HepG2 (cell line): ENCODE results near the gene SLC22A13. TPM values are rescaled to one million over a fixed set of nuclear protein-coding genes. Genes with fewer than 3 reads are reported as not detected.

ENCODE experiments used
- ATAC-seq: fragments of 200-7000 bp; cut with Tn5 transposase; 3 replicates; pipeline ENCODE4 v1.9.1; 2020; ENCODE audit warnings: mild to moderate bottlenecking, moderate library complexity
- BruUV-seq: library from RNA; stranded (reverse); fragments of 400-500 nt; replicated peaks from 2 replicates; lab custom pipeline; 2021; lab: Mats Ljungman, UMichigan
- CTCF ChIA-PET: fragments of 300-600 bp; formaldehyde crosslinking; extraction: SDS; loops from one replicate; lab custom pipeline; 2021; ENCODE audit warnings: low total read pairs, inconsistent platforms, low intra/inter-chr PET ratio; lab: Yijun Ruan, JAX
- POLR2A ChIA-PET: fragments of 350-600 bp; sonication (Branson Sonifier 250); formaldehyde crosslinking; loops from one replicate; lab custom pipeline; 2020; ENCODE audit warnings: antibody characterized with exemption, inconsistent platforms; lab: Yijun Ruan, JAX
- DNase-seq: peaks from one replicate; pipeline ENCODE4 v3.0.0-alpha.2; 2015; ENCODE audit warnings: low spot score
- FAIRE-seq: peaks from 3 replicates; lab custom pipeline; 2011; peaks lifted over from hg19 to GRCh38; lab: Jason Lieb, UNC
- H2AFZ ChIP-seq: one replicate; pipeline ENCODE4 v1.6.1; 2011; ENCODE audit warnings: low read length, inconsistent platforms
- H3K27ac ChIP-seq: fragments of 300-600 bp; 3 replicates; pipeline ENCODE4 v1.8.0; 2011; ENCODE audit warnings: mixed run types, mild to moderate bottlenecking, mixed read lengths, low read length, inconsistent platforms; ENCODE audit not compliant: insufficient read depth; ENCODE audit errors: extremely low read length
- H3K27me3 ChIP-seq, 2 experiments: fragments of 200-600 bp in 1 of 2; 2 replicates in 1 of 2; 3 replicates in 1 of 2; pipeline versions ENCODE4 v1.6.0 to v1.8.0; 2011; ENCODE audit warnings: low read length in 2 of 2, mild to moderate bottlenecking in 2 of 2, moderate library complexity in 2 of 2, inconsistent platforms in 1 of 2; ENCODE audit not compliant: insufficient read depth in 2 of 2, control insufficient read depth in 1 of 2
- H3K36me3 ChIP-seq, 2 experiments: fragments of 200-600 bp in 1 of 2; replicated peaks in 1 of 2; 2 replicates in 1 of 2; 3 replicates in 1 of 2; pipeline versions ENCODE4 v1.5.1 to v1.8.0; 2011; ENCODE audit warnings: low read length in 2 of 2, inconsistent platforms in 1 of 2; ENCODE audit not compliant: insufficient read depth in 2 of 2, control insufficient read depth in 1 of 2
- H3K4me1 ChIP-seq: 2 replicates; pipeline ENCODE4 v1.5.1; 2012; ENCODE audit warnings: low read length, inconsistent platforms; ENCODE audit not compliant: insufficient read depth
- H3K4me2 ChIP-seq: 2 replicates; pipeline ENCODE4 v1.6.0; 2011; ENCODE audit warnings: low read depth, low read length, inconsistent platforms
- H3K4me3 ChIP-seq, 3 experiments: fragments of 200-600 bp in 1 of 3; sonication (generic), shearing (Covaris generic) in 1 of 3; replicated peaks in 1 of 3; 2 replicates each; pipeline ENCODE4 v1.5.1; 2011 to 2016; ENCODE audit warnings: low read length in 3 of 3, inconsistent platforms in 2 of 3, low read depth in 2 of 3, mild to moderate bottlenecking in 2 of 3, control low read depth in 1 of 3, mixed read lengths in 1 of 3; ENCODE audit not compliant: insufficient read depth in 1 of 3
- H3K79me2 ChIP-seq: one replicate; pipeline ENCODE4 v1.6.1; 2011; ENCODE audit warnings: low read length, inconsistent platforms; ENCODE audit not compliant: insufficient read depth
- H3K9ac ChIP-seq: 2 replicates; pipeline ENCODE4 v1.6.0; 2011; ENCODE audit warnings: mild to moderate bottlenecking, low read depth, low read length, inconsistent platforms; ENCODE audit not compliant: insufficient read depth
- H3K9me3 ChIP-seq: 2 replicates; pipeline ENCODE4 v1.5.1; 2012; ENCODE audit warnings: mild to moderate bottlenecking, low read length
- H4K20me1 ChIP-seq: 2 replicates; pipeline ENCODE4 v1.6.0; 2011; ENCODE audit warnings: inconsistent platforms, mild to moderate bottlenecking, low read length, moderate library complexity; ENCODE audit not compliant: insufficient read depth
- ARNT2 ChIP-seq: sonication (generic); formaldehyde crosslinking; IDR thresholded peaks from 2 replicates; pipeline ENCODE4 v1.8.0; 2022; ENCODE audit warnings: mild to moderate bottlenecking, low read depth, missing genetic modification reagents, moderate library complexity
- ATAD3A ChIP-seq: sonication (generic); formaldehyde crosslinking; IDR thresholded peaks from 2 replicates; pipeline ENCODE4 v1.4.0; 2020; ENCODE audit warnings: missing genetic modification reagents
- EED ChIP-seq: sonication (generic); formaldehyde crosslinking; IDR thresholded peaks from 2 replicates; pipeline ENCODE4 v1.5.0; 2020; ENCODE audit warnings: mild to moderate bottlenecking, missing genetic modification reagents
- ESRRA ChIP-seq: sonication (generic); formaldehyde crosslinking; IDR thresholded peaks from 2 replicates; pipeline ENCODE4 v1.5.1; 2020; ENCODE audit warnings: mild to moderate bottlenecking, low read depth, missing genetic modification reagents
- GPN1 ChIP-seq: sonication (generic); formaldehyde crosslinking; IDR thresholded peaks from 2 replicates; pipeline ENCODE4 v1.5.1; 2020; ENCODE audit warnings: missing genetic modification reagents, borderline replicate concordance
- HCFC1 ChIP-seq: fragments of 150-350 bp; IDR thresholded peaks from 2 replicates; pipeline ENCODE4 v1.6.1; 2014; ENCODE audit warnings: low read depth, low read length
- NCOA5 ChIP-seq: sonication (generic); formaldehyde crosslinking; IDR thresholded peaks from 2 replicates; pipeline ENCODE4 v1.4.0; 2020; ENCODE audit warnings: missing genetic modification reagents
- PHF8 ChIP-seq: sonication (generic); formaldehyde crosslinking; IDR thresholded peaks from 2 replicates; pipeline ENCODE4 v1.5.0; 2020; ENCODE audit warnings: missing genetic modification reagents
- SRF ChIP-seq: IDR thresholded peaks from 2 replicates; pipeline ENCODE4 v1.6.1; 2011; ENCODE audit warnings: mild to moderate bottlenecking, low read depth, low read length, moderate library complexity
- SRSF1 ChIP-seq: fragments of 200-400 bp; formaldehyde crosslinking; optimal IDR thresholded peaks from 2 replicates; pipeline ENCODE3; 2017; ENCODE audit warnings: mild to moderate bottlenecking, low read depth, low read length, moderate library complexity
- SSRP1 ChIP-seq: IDR thresholded peaks from 2 replicates; pipeline ENCODE4 v1.6.1; 2016; ENCODE audit warnings: control low read depth
- TSC22D2 ChIP-seq: sonication (generic); formaldehyde crosslinking; IDR thresholded peaks from 2 replicates; pipeline ENCODE4 v1.5.1; 2020; ENCODE audit warnings: missing genetic modification reagents, mild to moderate bottlenecking, borderline replicate concordance
- XBP1 ChIP-seq: sonication (generic); formaldehyde crosslinking; IDR thresholded peaks from 2 replicates; pipeline ENCODE4 v1.5.0; 2020; ENCODE audit warnings: missing genetic modification reagents
- ZNF235 ChIP-seq: sonication (generic); formaldehyde crosslinking; IDR thresholded peaks from 2 replicates; pipeline ENCODE4 v1.8.1; 2023; ENCODE audit warnings: mild to moderate bottlenecking, missing genetic modification reagents, borderline replicate concordance
- ZNF343 ChIP-seq: sonication (generic); formaldehyde crosslinking; IDR thresholded peaks from 2 replicates; pipeline ENCODE4 v1.4.0; 2020; ENCODE audit warnings: mild to moderate bottlenecking, missing genetic modification reagents
- ZNF501 ChIP-seq: sonication (generic); formaldehyde crosslinking; IDR thresholded peaks from 2 replicates; pipeline ENCODE4 v1.5.1; 2020; ENCODE audit warnings: mild to moderate bottlenecking, moderate library complexity, missing genetic modification reagents
- ZNF841 ChIP-seq: sonication (generic); formaldehyde crosslinking; IDR thresholded peaks from 2 replicates; pipeline ENCODE4 v1.8.1; 2023; ENCODE audit warnings: missing genetic modification reagents, borderline replicate concordance
- WGBS: methylation state at CpG from one replicate; pipeline ENCODE4 v1.1.6; 2017; ENCODE audit warnings: low lambda C conversion rate; 5-methylcytosine and 5-hydroxymethylcytosine counted together
- in situ Hi-C: cut with HindIII; loops from 2 replicates; pipeline ENCODE4 v1.10.0; 2017; ENCODE audit warnings: low pct_unique_long_range_greater_than_20kb; ENCODE audit not compliant: extremely low pct_ligation_motif_present
- intact Hi-C: fragments of 100-400 bp; cut with micrococcal nuclease; formaldehyde crosslinking; loops from one replicate; pipeline ENCODE4 v1.10.0; 2022; ENCODE audit not compliant: unreplicated experiment
- polyA plus RNA-seq, 8 experiments: library from polyadenylated mRNA; depleted of rRNA in 3 of 8; stranded (reverse) in 7 of 8; unstranded in 1 of 8; fragments of >200 nt; fragmentation: Illumina TruSeq in 4 of 8; extraction: Trizol in 4 of 8; gene quantifications; 2 replicates each; pipeline versions ENCODE4 v1.2.1 to v1.2.3, GENCODE V29; 2011 to 2016; ENCODE audit warnings: low read depth in 4 of 8, missing spikeins in 1 of 8, mixed read lengths in 1 of 8; ENCODE audit not compliant: insufficient read depth in 1 of 8
- total RNA-seq, 5 experiments: library from RNA; depleted of rRNA; stranded (reverse); fragments of >200 nt; fragmentation: Illumina TruSeq; extraction: Trizol; gene quantifications; 2 replicates each; pipeline ENCODE4 v1.2.3, GENCODE V29; 2016; ENCODE audit warnings: low read depth in 1 of 5
- TF ChIP-seq, protein P1 (sequence below): sonication (generic); formaldehyde crosslinking; IDR thresholded peaks from 2 replicates; pipeline ENCODE4 v1.5.0; 2020; ENCODE audit warnings: mild to moderate bottlenecking, missing genetic modification reagents, moderate library complexity
- TF ChIP-seq, protein P2 (sequence below): sonication (generic); formaldehyde crosslinking; IDR thresholded peaks from 2 replicates; pipeline ENCODE4 v1.8.1; 2023; ENCODE audit warnings: mild to moderate bottlenecking, inconsistent platforms, moderate library complexity, missing genetic modification reagents, borderline replicate concordance

The SLC22A13 gene
- total and polyA plus RNA-seq, 2 of the 13 experiments (the other 11 are each of a cell fraction or from before 2014, with no cell fraction given) = 0.20 TPM; not detected in 1

DNA sequence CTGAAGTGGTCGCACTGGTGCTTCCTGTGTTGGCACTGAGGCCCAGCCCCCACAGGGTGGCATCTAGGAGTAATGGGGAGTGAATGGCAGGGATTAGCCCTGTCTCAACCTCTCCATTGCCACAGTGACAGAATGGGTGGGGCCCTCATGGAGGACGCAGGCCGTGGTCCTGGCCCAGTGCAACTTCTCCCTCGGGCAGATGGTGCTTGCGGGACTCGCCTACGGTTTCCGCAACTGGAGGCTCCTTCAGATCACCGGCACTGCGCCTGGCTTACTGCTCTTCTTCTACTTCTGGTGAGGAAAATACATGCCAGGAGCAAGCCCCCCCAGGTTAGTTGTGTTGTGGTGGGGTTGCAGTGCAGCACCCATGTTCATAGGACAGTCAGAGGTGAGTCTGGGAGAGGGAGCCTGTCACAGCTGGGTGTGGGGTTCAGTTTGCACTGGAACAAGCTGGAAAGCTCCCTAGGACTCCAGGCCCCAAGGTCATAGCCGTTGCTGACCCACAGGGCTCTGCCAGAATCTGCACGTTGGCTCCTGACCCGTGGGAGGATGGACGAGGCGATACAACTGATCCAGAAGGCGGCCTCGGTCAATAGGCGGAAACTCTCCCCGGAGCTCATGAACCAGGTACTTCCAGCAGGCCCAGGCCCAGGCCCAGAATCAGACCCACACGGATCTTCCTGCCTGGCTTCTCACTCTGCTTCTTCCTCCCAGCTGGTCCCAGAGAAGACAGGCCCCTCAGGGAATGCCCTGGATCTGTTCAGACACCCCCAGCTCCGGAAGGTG, 9.4 kb downstream of the SLC22A13 start (continued):
- no peak for TF ChIP-seq ZNF343
- TF ChIP-seq ESRRA (CRISPR knock-in tag) = no peak
- TF ChIP-seq EED (CRISPR knock-in tag) = no peak
- no peak for TF ChIP-seq ZNF235 (CRISPR knock-in tag)

DNA sequence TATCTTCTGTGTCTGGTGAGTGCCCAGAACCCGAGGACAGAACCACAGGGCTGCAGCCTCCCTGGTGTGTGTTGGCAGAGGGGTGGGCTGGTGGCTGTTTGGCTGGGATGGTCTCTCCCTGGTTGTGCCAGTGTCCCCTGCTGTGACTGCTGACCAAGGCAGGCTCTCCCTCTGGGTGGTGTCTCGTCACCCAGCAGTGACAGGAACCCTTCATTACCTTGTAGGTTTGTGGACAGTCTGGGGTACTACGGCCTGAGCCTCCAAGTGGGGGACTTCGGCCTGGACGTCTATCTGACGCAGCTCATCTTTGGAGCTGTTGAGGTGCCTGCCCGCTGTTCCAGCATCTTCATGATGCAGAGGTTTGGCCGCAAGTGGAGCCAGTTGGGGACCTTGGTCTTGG, 10.0 kb downstream of the SLC22A13 start:
- Histone ChIP-seq H3K9ac (no peak overlapping the region), H3K4me3 (no peak overlapping the region), H3K4me2 (no peak overlapping the region), H3K9me3 (no peaks in the 10 kb centered on the region), H4K20me1 (no peaks in the 10 kb centered on the region), H2AFZ (no peak overlapping the region), H3K4me1 (no peaks in the 10 kb centered on the region), H3K27me3 (peaks cover 1 to 13% of the 10 kb centered on the region in 2 experiments; a peak in 2 of 5 replicates), H3K79me2 (no peaks in the 10 kb centered on the region), H3K27ac (no peak overlapping the region), H3K36me3 (no peaks in the 10 kb centered on the region)
- FAIRE-seq (no peak), ATAC-seq (peak; percentile 70), DNase-seq (no peak)
- in situ Hi-C loops (loop anchor here (10.0 kb wide), 1 partner anchor 161 kb away; no protein-coding TSS in a partner anchor), intact Hi-C loops (loop anchor here (1.0 kb wide), 1 partner anchor 45 kb away; no protein-coding TSS in a partner anchor)
- TF ChIP-seq TSC22D2 (CRISPR knock-in tag) (no peak), HCFC1 (no peak), SRSF1 (no peak), NCOA5 (CRISPR knock-in tag) (no peak), ZNF501 (CRISPR knock-in tag) (no peak), PHF8 (CRISPR knock-in tag) (no peak), ARNT2 (CRISPR knock-in tag) (no peak), ATAD3A (no peak), ZNF841 (CRISPR knock-in tag) (no peak), SRF (no peak), GPN1 (CRISPR knock-in tag) (no peak), XBP1 (CRISPR knock-in tag) (no peak), SSRP1 (no peak)
- TF ChIP-seq, protein P1, sequence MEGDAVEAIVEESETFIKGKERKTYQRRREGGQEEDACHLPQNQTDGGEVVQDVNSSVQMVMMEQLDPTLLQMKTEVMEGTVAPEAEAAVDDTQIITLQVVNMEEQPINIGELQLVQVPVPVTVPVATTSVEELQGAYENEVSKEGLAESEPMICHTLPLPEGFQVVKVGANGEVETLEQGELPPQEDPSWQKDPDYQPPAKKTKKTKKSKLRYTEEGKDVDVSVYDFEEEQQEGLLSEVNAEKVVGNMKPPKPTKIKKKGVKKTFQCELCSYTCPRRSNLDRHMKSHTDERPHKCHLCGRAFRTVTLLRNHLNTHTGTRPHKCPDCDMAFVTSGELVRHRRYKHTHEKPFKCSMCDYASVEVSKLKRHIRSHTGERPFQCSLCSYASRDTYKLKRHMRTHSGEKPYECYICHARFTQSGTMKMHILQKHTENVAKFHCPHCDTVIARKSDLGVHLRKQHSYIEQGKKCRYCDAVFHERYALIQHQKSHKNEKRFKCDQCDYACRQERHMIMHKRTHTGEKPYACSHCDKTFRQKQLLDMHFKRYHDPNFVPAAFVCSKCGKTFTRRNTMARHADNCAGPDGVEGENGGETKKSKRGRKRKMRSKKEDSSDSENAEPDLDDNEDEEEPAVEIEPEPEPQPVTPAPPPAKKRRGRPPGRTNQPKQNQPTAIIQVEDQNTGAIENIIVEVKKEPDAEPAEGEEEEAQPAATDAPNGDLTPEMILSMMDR (CRISPR knock-in tag) = no peak
- TF ChIP-seq, protein P2, sequence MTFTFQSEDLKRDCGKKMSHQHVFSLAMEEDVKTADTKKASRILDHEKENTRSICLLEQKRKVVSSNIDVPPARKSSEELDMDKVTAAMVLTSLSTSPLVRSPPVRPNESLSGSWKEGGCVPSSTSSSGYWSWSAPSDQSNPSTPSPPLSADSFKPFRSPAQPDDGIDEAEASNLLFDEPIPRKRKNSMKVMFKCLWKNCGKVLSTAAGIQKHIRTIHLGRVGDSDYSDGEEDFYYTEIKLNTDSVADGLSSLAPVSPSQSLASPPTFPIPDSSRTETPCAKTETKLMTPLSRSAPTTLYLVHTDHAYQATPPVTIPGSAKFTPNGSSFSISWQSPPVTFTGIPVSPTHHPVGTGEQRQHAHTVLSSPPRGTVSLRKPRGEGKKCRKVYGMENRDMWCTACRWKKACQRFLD (CRISPR knock-in tag) = no peak
- WGBS = 30% methylated on average over 2 of the region's 8 CpGs
- POLR2A ChIA-PET = no interaction called here
- CTCF ChIA-PET = no interaction called here
- no TSS peak for BruUV-seq
